ENCODE data around the gene SLC10A1.

The SLC10A1 gene

DNA sequence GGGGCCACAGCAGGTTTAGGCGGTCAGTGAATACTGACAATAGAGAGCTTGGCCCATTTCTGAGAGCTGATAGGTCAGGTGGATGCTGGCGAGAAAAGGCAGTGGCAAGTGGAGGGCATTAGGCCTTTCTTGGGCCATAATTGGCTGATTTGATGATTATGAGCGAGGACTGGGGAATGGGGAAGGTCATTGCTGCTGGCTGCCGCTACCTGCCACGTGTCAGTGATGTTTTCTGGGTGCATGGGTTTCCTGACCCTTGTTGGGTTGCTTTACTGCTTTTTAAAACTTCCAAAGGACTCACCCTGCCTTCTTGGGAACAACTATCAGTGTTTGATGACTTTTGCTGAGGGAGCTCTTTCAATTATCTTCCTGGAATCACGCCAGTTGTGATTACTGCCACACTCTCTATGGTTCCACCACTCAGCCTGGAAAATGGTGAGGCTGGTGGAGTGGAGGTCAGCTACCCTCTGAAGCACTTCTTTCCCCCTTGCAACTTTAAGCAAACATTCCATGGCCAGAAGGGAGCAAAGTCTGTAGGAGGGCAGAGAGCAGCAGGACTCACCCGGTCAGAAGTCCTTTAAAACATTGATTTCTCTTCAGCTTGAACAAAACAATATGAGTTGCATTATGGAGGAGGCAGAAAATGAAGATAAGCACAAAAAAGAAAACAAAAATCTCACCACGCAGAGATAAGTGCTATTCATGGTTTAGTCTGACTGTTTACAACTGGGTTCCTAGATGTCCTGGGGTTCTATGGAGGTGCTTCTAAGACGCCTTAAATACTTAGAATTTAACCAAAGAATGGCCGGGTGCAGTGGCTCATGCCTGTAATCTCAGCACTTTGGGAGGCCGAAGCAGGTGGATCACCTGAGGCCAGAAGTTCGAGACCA lies 12.1 kb upstream of the SLC10A1 start:
- FAIRE-seq: no peak

DNA sequence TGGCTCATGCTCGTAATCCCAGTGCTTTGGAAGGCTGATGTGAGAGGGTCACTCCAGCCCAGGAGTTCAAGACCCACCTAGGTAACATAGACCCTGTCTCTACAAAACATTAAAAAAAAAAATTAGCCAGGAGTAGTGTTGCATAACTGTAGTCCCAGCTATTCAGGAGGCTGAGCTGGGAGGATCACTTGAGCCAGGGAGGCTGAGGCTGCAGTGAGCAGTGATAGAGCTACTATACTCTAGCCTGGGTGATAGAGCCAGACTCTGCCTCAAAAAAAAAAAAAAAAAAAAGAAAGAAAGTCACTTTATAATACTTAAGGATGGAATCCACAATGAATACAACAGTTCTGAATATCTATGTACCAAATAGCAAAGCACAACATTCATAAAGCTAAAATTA lies 10.2 kb upstream of the SLC10A1 start:
- FAIRE-seq: no peak

DNA sequence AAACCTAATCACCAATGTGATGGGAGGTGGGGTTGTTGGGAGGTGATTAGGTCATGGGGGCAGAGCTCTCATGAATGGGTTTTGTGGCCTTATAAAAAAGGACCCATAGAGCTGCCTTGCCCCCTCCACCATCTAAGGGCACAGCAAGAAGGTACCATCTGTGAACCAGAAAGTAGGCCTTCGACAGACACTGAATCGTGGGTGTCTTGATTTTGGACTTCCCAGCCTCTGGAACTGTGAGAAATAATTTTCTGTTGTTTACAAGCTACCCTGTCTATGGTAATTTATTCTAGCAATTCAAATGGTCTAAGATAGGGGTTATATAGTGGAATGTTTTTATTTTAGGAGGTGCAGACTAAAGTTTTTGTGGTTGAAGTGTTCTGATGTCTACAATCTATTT lies 7.9 kb upstream of the SLC10A1 start:
- no peak for FAIRE-seq

DNA sequence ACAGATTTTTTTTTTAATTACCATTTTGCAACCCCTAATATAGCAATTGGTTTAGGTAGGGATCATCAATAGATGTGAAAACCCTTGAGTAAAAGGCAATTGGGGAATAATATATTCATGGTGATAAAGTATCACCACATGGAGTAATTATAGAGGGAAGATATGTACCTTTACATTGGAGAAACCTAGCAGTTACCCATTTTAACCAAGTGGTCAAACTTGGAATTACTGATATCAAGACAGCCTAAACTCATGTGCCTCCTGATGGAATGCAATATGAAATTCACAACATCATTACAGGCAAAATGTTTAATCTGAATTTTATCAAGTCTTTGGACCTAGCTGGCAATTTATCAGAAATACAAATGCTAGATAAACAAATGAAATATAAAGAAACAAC lies 6.7 kb upstream of the SLC10A1 start:
- FAIRE-seq: peak; percentile 48

DNA sequence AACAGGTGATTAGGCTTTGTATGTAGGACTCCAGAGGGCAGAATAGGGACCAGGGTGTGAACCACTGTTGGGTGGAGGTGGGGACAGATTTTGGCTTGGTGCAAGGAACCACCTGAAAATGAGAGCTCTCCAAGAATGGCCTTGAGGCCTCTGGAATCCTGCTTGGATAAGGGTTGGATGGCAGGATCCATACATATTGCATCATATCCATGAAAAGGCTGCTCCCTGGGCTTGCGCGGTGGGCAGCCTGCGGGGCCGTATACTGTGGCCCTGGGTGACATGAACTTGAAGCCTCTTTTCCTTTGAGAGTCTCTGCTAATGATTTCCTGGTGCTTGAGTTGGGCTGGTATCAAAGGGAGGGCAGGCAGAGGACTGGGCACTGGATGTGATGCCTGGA lies 1.3 kb upstream of the SLC10A1 start:
- FAIRE-seq: no peak

DNA sequence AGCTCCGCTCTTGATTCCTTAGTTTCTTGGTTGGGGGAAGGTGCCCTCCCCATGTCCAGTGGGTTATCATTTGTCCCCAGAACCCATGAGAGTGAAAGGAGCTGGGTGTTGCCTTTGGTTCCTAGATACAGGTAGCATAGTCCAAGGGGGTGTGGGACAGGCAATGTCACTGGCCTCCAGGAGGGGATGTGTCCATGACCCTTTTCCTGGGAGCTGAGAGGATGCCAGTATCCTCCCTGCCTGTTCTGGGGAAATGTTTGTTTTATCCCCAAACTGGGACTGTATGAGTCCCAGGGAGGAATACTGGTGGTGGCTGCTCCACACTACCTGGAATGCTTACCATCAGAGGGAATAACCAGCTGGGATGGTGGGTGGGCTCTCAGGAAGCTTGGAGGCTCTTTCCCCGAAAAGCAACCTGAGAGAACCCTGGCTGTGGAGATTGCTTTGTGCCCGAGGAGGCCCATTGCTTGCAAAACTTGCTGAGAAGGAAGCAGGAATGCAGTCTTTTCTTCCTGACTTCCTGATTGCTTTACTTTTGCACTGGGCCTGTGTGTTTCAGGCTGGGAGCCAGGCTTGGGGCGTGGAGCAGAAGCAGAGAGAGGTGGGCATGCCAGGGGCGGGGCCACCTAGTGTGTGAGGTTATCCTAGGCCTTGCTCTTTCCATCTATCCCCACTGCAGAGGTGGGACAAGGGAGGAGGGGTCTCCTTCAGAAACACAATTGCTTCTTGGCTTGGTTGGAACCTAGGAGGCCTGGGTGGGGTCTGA lies 715 bp upstream of the SLC10A1 start:
- FAIRE-seq: no peak

DNA sequence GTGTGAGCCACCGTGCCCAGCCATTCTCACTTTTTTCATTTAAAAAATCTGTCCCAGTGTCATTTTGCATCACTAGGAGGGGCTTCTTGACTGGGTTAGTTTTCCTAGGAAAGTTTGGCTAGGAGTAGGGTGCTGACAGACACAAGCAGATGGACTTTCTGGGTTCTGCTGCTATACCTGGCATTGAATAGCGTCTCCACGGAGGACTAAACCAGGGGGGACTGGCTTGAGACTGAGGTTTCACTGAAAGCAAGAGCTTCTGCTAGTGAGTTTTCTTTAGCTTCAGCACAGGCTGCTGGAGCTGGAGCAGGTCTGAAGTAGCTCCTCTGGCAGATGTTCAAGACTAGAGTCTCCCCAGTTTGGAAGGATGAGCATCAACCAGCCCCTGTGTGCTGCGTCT lies 1.4 kb downstream of the SLC10A1 start:
- no peak for FAIRE-seq

DNA sequence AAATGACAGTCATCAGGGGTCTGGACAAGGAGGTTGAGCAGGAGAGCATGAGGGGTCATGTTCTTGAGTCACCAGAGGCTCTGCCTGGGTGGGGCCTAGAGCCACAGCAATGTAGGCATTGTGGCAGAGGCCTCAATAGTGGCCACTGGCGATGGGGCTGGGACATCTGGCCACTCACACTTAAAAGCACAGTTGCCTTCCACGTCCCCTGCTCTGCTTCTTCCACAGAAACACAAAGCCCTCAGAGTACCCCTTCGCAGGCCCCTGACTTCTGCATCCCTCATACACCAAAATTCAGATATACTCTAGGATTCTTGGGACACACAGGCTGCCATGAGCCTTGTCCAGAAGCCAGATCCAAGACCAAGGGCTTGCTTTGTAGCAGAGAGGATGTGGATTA lies 2.2 kb downstream of the SLC10A1 start:
- no peak for FAIRE-seq

DNA sequence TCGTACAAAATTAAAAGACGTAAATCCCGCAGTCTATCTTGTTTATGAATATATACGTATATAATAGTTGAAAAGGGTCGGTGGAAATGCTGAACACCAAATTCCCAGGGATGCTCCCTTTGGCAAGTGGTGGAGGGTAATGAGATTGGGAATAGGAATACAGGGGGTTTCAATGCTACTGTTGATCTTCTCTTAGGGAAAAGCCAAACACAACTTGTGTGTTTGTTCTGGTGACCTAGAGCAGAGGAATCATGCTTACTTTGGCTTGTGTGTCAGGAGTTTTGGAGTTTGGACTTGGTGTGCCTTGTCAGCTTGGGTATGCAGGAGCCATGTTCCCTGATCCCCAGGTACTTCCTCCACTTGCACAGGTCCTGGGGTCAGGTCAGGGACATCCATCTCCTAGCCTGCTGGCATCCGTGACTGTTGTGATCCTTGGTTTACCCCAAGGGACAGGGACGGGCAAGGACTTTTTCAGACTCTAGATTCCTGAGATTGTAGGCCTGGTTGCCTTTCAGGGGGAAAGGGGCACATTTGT lies 4.1 kb downstream of the SLC10A1 start:
- no peak for FAIRE-seq

DNA sequence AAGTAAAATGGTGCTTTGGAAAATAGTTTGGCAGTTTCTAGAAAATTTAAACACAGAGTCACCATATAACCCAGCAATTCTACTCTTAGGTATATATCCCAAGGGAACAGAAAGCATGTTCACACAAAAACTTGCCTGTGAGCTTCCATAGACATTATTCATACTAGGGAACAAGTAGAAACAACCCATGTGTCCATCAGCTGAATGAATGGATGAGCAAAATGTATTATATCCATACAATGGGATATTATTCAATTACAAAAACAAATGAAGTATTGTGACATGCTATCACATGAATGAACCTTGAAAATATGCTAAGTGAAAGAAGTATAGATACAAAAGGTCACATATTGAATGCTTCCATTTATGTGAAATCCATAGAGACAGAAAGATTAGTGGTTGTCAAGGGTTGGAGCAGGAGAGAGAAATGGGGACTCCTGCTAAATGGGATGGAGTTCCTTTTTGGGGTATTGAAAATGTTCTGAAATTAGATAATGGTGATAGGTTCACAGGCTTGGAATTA lies 7.9 kb downstream of the SLC10A1 start:
- no peak for FAIRE-seq

DNA sequence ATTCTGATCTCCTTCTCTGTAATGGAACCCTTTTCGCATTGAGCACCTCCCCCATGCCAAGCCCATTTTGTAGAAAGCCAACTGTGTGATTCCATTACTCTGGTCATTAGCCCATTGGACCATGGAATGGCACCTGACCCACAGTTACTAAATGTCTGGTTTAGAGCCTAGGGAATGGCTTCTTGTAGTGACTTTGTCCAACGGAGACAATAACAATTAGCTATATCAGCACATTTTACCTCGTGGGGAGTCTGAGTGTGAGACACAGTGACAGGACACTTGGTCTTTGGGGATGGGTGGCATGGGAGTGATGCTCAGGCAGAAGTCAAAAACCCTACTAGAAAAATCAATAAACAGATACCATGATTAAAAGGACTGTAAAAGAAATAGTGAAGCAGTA lies 10.4 kb downstream of the SLC10A1 start:
- no peak for FAIRE-seq

DNA sequence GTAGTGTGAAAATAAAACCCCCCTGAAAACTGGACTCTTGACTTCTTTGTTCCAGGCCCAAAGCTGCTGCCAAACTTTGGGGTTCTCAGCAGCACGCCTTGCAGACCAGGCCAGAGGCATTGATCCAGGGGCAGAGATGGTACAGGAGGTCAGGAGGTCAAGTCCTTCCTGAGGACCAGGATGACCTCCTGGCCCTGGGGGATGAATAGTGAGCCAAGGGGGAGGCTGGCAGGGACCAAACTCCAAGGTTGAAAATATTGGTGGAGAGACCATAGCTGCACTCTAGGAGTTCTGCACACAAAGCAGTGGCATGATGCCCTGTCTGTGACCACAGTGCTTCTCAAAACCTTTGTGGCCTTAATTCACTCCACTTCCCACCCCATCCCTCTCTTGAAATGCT lies 12.1 kb downstream of the SLC10A1 start:
- no peak for FAIRE-seq

DNA sequence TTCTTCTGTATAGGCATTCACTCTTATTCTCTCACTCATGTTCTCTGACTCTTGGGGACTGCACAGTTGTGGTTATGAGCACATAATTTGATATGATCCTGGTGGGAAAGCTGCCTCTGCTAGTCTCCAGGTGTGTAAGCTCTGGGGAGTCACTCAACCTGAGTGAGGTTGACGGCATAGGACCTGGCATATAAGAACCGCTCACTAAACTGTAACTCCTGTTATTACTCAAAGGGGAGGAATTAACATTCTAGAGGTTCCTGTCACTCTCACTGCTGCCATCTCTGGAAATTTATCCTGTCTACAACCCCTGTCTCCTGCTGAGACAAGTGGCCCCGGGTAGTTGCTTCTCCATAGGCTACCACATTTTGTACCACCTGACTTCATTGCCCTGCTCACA lies 16.1 kb downstream of the SLC10A1 start:
- FAIRE-seq: no peak

DNA sequence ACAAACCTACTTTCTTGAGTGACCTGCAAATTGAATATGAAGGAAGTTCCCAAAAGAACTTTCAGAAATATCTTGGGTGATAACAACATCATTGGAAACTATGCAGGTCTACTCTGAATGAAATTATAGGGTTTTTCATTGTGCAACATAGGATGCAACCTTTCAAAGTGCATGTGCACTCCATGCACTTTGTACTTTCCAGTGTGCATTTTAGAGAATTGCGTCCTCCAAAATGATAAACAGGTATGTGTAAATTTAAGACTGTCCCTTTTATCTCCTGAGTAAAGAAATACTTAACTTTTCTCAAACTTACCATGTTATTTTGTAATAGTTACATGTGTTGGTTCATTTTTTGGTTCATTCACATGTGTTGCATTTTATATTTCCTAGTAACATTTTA lies 16.9 kb downstream of the SLC10A1 start:
- no peak for FAIRE-seq

DNA sequence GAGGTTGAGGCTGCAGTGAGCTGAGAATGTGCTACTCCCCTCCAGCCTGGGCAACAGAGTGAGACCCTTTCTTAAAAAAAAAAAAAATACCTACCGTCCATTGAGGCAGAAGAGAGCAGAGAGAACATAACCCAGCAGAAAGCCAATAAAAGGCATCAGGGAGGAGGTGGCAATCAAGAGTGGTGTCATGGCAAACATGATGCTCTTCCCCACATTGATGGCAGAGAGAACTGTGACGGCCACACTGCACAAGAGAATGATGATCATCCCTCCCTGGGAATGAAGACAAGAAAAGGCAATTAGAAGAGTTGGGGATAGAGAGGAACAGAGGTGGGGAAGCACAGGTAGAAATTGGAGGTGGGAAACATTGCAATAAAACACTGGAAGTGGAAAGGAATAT lies 18.0 kb downstream of the SLC10A1 start:
- FAIRE-seq: no peak

DNA sequence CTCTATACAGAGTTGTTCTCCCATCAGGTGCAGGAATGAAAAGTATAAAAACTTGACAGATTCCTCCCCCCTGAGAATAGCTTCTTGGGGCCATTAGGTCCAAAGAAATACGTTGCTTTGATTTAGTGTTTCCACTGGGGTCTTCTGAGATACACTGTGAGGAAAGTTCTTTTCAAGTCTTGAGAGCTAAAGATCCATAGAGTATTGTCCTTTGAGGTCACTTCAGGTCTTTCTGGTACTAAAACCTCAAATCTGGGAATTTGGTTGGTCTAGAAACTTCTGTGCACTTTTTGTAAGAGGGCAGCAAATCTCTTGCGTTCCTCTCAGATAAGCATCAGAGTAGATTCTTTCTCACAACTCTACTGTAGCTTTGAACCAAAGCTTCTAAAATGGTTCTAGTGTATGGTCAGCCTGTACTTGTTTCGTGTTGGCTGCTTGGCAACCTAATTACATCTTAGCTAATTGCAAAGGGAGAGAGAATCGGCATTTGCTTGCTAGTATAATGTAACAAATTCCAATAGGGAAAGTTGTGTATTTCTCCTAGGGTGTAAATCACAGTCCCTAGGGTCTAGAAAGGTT lies 20.1 kb downstream of the SLC10A1 start:
- FAIRE-seq: no peak

DNA sequence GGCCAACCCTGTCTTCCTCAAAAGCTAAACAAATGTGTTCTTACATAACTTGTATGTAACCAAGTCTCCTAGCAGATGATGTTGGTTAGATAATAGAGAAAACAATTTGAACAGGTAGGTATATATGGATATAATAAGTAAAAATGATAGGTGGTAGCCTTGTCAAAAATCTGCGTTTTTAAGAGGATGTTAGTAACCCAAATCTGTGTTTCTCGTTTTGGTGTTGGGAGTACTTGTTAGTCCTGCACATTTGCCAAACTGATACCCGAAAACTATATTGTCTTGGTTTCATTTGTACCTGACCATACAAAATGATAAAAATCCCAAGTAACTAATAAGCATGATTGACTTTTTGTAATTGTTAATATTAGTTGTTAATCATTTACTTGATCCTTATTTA lies 22.0 kb downstream of the SLC10A1 start:
- FAIRE-seq: no peak

DNA sequence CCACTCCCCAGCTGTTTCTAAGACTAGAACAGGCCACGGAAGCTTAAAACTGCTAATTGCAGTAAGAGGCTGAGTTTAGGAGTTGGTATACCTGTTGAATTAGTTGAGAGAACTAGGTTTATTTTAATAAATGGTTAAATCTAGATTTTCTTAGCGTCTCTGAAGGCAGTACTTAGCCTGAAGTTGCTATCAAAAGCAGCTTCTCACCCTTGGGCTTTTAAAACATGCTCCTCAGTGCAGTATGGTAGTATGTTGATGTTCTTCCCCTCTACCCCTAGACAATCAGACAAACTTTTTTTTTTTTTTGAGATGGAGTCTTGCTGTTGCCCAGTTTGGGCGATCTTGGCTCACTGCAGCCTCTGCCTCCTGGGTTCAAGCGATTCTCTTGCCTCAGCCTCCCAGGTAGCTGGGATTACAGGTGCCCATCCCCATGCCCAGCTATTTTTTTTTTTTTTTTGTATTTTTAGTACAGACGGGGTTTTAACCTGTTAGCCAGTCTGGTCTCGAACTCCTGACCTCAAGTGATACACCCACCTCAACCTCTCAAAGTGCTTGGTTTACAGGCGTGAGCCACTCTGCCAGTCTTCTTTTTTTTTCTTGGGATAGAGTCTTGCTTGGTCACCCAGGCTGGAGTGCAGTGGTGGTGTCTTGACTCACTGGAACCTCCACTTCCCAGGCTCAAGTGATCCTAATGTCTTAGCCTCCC lies 23.3 kb downstream of the SLC10A1 start:
- no peak for FAIRE-seq

DNA sequence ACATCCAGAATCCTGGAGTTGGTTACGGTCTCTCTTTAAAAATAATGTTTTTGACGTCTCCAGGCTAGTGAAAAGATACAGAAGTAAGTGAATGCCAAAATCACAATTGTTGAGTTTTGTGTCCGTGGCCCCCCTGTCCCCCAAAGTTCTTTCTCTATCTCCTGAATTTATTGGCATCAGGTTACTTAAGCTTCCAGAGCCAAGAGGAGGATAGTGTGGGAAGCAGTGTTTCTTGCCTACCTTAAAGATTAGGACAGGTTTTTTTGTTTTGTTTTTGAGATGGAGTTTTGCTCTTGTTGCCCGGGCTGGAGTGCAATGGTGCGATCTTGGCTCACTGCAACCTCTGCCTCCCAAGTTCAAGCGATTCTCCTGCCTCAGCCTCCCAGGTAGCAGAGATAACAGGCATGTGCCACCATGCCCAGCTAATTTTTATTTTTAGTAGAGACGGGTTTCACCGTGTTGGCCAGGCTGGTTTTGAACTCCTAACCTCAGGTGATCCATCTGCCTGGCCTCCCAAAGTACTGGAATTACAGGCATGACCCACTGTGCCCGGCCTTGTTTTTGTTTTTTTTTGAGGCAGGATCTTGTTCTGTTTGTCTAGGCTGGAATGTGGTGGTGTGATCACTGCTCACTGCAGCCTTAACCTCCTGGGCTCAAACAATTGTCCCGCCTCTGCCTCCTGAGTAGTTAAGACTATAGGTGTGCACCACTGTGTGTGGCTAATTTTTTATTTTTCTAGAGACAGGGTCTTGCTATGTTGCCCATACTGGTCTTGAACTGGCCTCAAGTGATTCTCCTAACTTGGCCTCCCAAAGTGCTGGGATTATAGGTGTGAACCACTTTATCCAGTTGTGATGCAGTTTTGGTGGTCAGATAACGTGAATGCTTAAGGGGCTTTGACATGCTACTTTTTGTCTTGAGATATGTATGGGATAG lies 24.7 kb downstream of the SLC10A1 start:
- no peak for FAIRE-seq

DNA sequence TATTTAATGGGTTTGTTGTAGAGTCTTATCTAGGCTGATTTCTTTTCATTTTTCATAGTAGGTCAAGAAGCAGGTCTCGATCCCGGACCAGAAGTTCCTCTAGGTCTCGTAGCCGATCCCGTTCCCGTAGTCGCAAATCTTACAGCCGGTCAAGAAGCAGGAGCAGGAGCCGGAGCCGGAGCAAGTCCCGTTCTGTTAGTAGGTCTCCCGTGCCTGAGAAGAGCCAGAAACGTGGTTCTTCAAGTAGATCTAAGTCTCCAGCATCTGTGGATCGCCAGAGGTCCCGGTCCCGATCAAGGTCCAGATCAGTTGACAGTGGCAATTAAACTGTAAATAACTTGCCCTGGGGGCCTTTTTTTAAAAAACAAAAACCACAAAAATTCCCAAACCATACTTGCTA lies 25.9 kb downstream of the SLC10A1 start:
- FAIRE-seq: no peak

DNA sequence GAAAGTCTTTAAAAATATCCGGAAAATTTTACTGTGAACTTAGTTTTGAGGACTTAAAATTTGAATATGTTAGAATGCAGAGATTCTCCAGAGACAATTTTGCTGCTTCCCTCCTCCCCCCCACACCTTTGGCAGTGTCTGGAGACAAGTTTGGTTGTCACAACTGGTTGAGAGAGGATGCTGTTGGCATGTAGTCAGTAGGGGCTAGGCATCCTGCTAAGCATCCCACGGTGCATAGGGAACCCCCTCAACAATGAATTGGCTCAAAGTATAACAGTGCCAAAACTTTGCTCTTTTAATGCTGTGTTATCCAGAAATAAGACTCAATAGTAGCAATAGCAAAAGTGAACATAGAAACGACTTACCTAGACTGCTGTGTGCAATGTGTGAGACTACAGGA lies 26.5 kb downstream of the SLC10A1 start:
- FAIRE-seq: no peak

DNA sequence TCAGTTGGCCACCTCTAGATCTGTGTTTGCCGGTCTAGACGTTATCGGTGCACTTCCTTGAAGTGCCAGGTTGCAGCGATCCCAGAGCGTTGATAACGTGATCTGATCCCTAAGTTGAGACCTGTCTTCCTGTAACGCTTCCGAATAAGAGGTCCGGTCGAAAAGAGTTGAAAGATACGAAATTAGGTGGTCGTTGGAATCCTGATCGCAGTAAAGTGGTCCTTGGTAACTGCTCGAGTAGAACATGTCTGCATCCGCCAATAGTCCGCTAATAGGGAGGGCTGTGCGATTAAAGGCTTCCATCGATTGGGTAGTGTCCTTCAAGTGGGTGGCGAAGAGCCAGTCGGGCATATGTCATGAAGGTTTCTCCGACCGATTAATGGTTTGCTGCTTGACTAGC lies 27.4 kb downstream of the SLC10A1 start:
- FAIRE-seq: no peak
